GM12875 (cell line): Measurements from ENCODE around the gene ZDHHC3.

Source experiments
- H3K4me3 ChIP-seq: one replicate; pipeline ENCODE4 v1.5.1; 2011; ENCODE audit warnings: low read depth, low read length, control low read depth
- CTCF ChIP-seq: IDR thresholded peaks from 2 replicates; pipeline ENCODE4 v1.5.1; 2011; ENCODE audit warnings: low read depth, mild to moderate bottlenecking, control low read depth, inconsistent platforms, low read length, moderate library complexity, borderline replicate concordance; ENCODE audit not compliant: insufficient read depth

Gene ZDHHC3

GRCh38 chr3:44885618-44886017, 90.4 kb downstream of the ZDHHC3 start:
- no peak for TF ChIP-seq CTCF

GRCh38 chr3:44883999-44884431, 92.0 kb downstream of the ZDHHC3 start:
- no peak overlapping the region for H3K4me3 ChIP-seq
- no peak for TF ChIP-seq CTCF

More at GRCh38 chr3:44885618-44886017, 90.4 kb downstream of the ZDHHC3 start:
- no peak overlapping the region for H3K4me3 ChIP-seq

GRCh38 chr3:44883213-44883955, 92.6 kb downstream of the ZDHHC3 start:
- no peak for TF ChIP-seq CTCF
- H3K4me3 ChIP-seq: no peak overlapping the region

- TF ChIP-seq CTCF: no peak
- H3K4me3 ChIP-seq: no peak overlapping the region
These were observed 95.7 kb downstream of the ZDHHC3 start for GRCh38 chr3:44880284-44880683.

GRCh38 chr3:44877333-44877732, 98.6 kb downstream of the ZDHHC3 start:
- TF ChIP-seq CTCF: no peak
- no peak overlapping the region for H3K4me3 ChIP-seq

- H3K4me3 ChIP-seq: no peak overlapping the region
- TF ChIP-seq CTCF: no peak
These were observed 100.4 kb downstream of the ZDHHC3 start for GRCh38 chr3:44875596-44875995.
